GM21737 (cell line): Measurements from ENCODE around the gene STAC2.

Source experiments
- ATAC-seq: cut with Tn5 transposase; IDR thresholded peaks from one replicate; pipeline ENCODE4 v1.9.1; 2021; ENCODE audit warnings: mild to moderate bottlenecking, moderate library complexity; ENCODE audit not compliant: unreplicated experiment

STAC2 gene

GRCh38 chr17:39210093-39210434 lies 15.7 kb downstream of the STAC2 start:
- ATAC-seq = no peak

- ATAC-seq = no peak
These were observed 16.2 kb downstream of the STAC2 start for GRCh38 chr17:39209317-39210092.

DNA sequence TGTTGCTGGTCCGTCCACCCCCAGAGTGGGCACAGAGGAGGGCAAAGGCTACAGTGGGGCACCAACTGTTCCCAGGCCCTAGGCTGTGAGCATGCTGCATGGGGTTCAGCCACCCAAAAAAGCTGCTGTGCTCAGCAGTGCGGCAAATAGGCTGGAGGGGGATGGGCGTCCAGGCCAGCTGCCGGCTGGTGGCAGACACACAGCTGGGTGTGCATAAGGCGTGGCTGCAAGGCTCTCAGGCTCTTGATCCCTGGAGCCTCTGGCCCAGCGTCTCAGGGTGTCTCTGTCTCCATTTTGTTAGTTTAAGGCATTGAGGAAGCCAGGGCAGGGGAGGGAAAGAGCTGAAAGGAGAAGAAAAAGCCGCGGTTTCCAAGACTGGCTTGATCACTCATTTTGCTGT lies 16.9 kb downstream of the STAC2 start:
- ATAC-seq = peak; percentile 52

DNA sequence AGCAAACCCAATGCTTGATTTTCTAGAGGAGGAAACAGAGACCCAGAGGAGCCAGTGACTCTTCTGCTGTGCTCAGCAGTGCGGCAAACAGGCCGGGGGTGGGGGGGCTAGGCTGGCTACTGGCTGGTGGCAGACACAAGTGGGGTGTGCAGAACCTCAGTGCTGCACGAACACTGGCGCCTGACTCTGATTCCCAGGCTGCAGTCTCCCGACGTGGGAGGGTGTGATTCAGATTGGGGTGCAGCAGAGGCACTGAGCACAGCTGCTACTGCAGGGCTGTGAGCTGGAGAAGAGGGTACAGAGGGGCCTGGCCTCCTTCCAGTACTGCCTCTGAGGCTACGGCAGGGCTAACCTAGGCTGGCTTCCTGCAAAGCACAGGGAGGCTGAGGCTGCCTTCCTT lies 17.6 kb downstream of the STAC2 start:
- ATAC-seq = no peak

GRCh38 chr17:39205112-39205526 lies 20.6 kb downstream of the STAC2 start:
- no peak for ATAC-seq

GRCh38 chr17:39204245-39204644 lies 21.5 kb downstream of the STAC2 start:
- no peak for ATAC-seq

GRCh38 chr17:39200957-39201510 lies 24.7 kb downstream of the STAC2 start:
- no peak for ATAC-seq

GRCh38 chr17:39200070-39200879 lies 25.5 kb downstream of the STAC2 start, which contains the start of gene RPL19:
Gene RPL19, plus strand, starts transcription at chr17:39200283. Its CDS starts 62 bp downstream, at chr17:39200345.
- ATAC-seq = peak; percentile 65

GRCh38 chr17:39199820-39200069 lies 26.0 kb downstream of the STAC2 start:
- ATAC-seq = peak; percentile 52

- ATAC-seq = no peak
These were observed 27.6 kb downstream of the STAC2 start for GRCh38 chr17:39198186-39198566.

- no peak for ATAC-seq
These were observed 28.2 kb downstream of the STAC2 start, which contains the start of gene CACNB1 for GRCh38 chr17:39197380-39198185. Gene CACNB1, minus strand, starts transcription at chr17:39197669. Its CDS starts 174 bp downstream, at chr17:39197495.

- no peak for ATAC-seq
These were observed 28.9 kb downstream of the STAC2 start for GRCh38 chr17:39196808-39197291.

- ATAC-seq = no peak
These were observed 29.4 kb downstream of the STAC2 start for GRCh38 chr17:39196241-39196807.

GRCh38 chr17:39195568-39196160 lies 30.1 kb downstream of the STAC2 start:
- ATAC-seq = no peak

DNA sequence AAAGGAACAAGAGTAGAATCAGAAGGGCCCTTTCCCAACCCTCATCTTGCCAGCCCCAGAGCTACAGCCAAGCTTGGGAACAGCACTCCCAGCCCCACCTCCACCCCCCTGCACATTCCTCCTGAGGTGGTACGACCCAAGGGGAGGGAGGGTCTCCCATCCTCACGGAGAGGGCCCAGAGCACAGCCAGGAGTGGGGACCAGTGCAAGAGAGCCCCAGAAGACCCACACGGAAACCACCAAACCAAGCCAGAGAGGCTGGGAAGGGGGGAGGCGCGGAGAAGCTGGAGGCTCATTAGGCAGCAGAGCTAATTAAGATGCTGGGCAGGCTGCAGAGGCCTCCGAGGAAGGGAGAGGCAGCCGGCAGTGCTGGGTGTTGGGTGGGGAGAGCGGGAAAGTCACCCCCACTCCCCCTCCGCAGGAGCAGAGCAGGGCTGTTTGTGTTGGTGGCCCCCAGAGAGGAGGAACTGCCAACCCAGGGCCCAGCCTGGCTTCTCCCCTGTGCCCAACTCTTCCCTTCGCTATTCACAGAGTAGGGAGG lies 30.7 kb downstream of the STAC2 start:
- ATAC-seq = no peak

DNA sequence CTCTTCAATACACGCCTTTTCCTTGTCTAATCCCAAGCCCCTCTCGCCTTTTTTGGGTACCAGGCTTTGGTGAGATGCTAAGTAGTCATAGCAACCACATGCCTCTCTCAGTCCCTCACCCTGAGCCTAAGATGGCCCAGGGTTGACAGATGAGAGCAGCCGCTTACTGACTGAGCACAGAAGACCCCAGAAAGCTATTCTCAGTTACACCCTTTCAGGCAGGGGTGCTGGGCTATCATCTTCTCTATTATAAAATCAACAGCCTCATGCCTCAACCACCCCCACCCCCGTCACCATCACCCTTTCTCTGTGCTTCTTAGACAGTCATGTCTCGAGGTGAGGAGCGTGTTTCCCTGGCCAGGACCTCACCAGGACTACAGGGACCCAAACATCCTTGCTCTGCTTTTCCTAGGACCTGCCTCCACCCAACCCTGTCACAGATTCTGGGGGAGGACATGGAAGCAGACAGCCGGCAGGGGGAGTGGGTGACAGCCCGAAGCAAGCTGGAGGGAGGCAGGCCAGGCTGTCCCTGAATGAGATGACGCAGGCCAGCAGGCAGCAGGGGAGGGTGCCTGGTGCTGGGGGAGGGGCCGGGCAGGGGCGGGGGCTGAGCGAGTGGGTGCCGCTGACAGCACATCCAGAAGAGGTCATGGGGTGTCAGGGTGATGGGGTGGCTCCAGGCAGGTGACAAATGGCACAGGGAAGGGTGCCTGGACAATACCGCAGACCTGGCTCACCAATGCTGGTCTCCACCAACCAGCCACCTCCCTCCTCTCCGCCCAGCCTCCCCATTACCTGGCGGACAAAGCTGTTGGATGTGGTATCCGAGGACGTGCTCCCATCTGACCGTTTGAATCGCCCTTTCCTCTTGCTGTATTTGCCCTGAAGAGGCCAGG lies 31.4 kb downstream of the STAC2 start:
- ATAC-seq = no peak

DNA sequence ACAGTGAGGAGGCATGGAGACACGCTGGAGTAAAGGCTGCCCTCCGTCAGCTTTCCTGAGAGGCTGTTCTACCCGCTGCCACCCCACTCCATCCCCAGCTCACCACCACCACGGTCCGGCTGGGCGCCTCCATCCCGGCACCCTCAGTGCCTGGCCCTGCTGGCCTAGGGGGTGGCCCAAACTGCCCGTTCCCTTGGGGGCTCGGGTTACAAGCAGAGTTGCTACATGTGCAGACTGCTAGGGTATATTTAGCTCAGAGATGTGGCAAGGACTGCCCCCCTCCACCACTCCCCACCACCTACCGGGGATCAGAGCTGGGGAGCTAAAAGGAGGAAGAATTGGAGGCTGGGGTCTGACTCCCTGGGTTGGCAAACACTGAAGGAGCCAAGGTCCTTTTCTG lies 32.4 kb downstream of the STAC2 start:
- ATAC-seq = no peak

- ATAC-seq = no peak
These were observed 32.8 kb downstream of the STAC2 start for GRCh38 chr17:39192901-39193300.
